Renal pelvis (tissue), 4 donors: ENCODE results near the gene OVAAL. TPM values are rescaled to one million over a fixed set of nuclear protein-coding genes. Genes with fewer than 3 reads are reported as not detected.
"Not testable (repeated sequence)": the region's sequence is repeated elsewhere in the genome, so short reads cannot be mapped to it uniquely, and the experiment has no call there.

ENCODE experiments used
- DNase-seq: peaks from one replicate; pipeline ENCODE4 v3.0.0-alpha.2; 2013
- polyA plus RNA-seq, 3 donors: library from polyadenylated mRNA; unstranded; fragments of 120-200 nt; gene quantifications; one replicate each; pipeline ENCODE4 v1.2.1, GENCODE V29; 2013; ENCODE audit not compliant: insufficient read length in 3 of 3

The OVAAL gene
- polyA plus RNA-seq, 3 donors: not detected

- no peak for DNase-seq
These were observed 17.8 kb upstream of the OVAAL start for GRCh38 chr1:180540697-180541594.

- DNase-seq: no peak
These were observed 16.5 kb upstream of the OVAAL start for GRCh38 chr1:180542113-180542837.

GRCh38 chr1:180542838-180543145, 16.0 kb upstream of the OVAAL start:
- no peak for DNase-seq

GRCh38 chr1:180544050-180544449, 14.7 kb upstream of the OVAAL start:
- no peak for DNase-seq

GRCh38 chr1:180545991-180546390, 12.8 kb upstream of the OVAAL start:
- no peak for DNase-seq

- DNase-seq: peak; percentile 23
These were observed 10.0 kb upstream of the OVAAL start for GRCh38 chr1:180548686-180549317.

- not testable (repeated sequence) for DNase-seq
These were observed 9.0 kb upstream of the OVAAL start for GRCh38 chr1:180549770-180550169.

GRCh38 chr1:180550241-180550640, 8.5 kb upstream of the OVAAL start:
- DNase-seq: no peak

- no peak for DNase-seq
These were observed 6.8 kb upstream of the OVAAL start for GRCh38 chr1:180551997-180552396.

- not testable (repeated sequence) for DNase-seq
These were observed 5.7 kb upstream of the OVAAL start for GRCh38 chr1:180553046-180553445.

- no peak for DNase-seq
These were observed 3.4 kb upstream of the OVAAL start for GRCh38 chr1:180555411-180555810.

GRCh38 chr1:180560200-180560867, 1.6 kb downstream of the OVAAL start:
- no peak for DNase-seq

- no peak for DNase-seq
These were observed 2.3 kb downstream of the OVAAL start for GRCh38 chr1:180560868-180561600.

- DNase-seq: no peak
These were observed 3.9 kb downstream of the OVAAL start for GRCh38 chr1:180562640-180563025.

GRCh38 chr1:180563026-180563827, 4.5 kb downstream of the OVAAL start:
- no peak for DNase-seq

GRCh38 chr1:180565121-180565871, 6.5 kb downstream of the OVAAL start:
- DNase-seq: no peak

- DNase-seq: no peak
These were observed 7.3 kb downstream of the OVAAL start for GRCh38 chr1:180566026-180566425.

GRCh38 chr1:180566495-180566894, 7.7 kb downstream of the OVAAL start:
- DNase-seq: no peak

GRCh38 chr1:180567654-180568053, 8.9 kb downstream of the OVAAL start:
- no peak for DNase-seq

- no peak for DNase-seq
These were observed 9.4 kb downstream of the OVAAL start for GRCh38 chr1:180568184-180568583.
